Measurements from ENCODE around the gene CAMK2D. TPM values are rescaled to one million over a fixed set of nuclear protein-coding genes. Genes with fewer than 3 reads are reported as not detected.
A peak's percentile ranks its signal among the peaks of the same experiment; 100 is the strongest.
"Not testable (repeated sequence)": the region's sequence is repeated elsewhere in the genome, so short reads cannot be mapped to it uniquely, and the experiment has no call there.

Gene CAMK2D
- total RNA-seq, 1 donor from 2014 or later, result 217 TPM

GRCh38 chr4:113766882-113767281 is 5.3 kb upstream of the CAMK2D start:
- DNase-seq (ENCODE audit: low spot score), result no peak
- intact Hi-C loops (cut with DNase I), result loop anchor here (10.0 kb wide), 1 partner anchor 608 kb away; no protein-coding TSS in a partner anchor

DNA sequence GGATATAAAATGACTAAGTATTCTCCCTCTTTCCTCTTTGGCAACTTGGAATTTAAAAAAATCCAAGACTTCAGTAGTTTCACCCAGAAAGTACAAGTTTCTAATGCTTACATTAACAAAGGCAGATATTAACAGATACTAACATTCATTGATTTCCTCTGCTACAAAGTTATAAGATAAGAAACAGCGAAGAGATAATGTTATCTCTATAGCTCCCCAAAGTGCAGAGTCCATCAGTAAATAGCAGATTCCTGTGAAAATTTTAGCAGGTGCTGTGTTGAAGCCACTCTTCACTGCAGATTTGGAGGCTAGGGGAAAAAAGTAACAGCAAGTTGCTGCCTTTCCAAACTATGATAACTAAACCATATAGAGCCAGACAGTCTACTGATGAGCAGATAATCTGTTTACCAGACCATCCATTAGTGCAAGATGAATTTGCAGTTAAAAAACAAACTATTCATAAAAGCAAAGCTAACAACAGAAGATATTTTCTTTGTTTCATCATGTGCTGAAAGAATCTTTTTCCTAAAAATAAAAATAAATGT is 3.3 kb upstream of the CAMK2D start:
- DNase-seq (ENCODE audit: low spot score), result no peak
- intact Hi-C loops (cut with DNase I), result loop anchor here (5.0 to 10.0 kb wide), 2 partner anchors 317 to 610 kb away; no protein-coding TSS in a partner anchor

GRCh38 chr4:113763923-113764322 is 2.4 kb upstream of the CAMK2D start:
- DNase-seq (ENCODE audit: low spot score), result not testable (repeated sequence)
- intact Hi-C loops (cut with DNase I), result loop anchor here (2.0 to 10.0 kb wide), 3 partner anchors 317 to 611 kb away; no protein-coding TSS in a partner anchor

DNA sequence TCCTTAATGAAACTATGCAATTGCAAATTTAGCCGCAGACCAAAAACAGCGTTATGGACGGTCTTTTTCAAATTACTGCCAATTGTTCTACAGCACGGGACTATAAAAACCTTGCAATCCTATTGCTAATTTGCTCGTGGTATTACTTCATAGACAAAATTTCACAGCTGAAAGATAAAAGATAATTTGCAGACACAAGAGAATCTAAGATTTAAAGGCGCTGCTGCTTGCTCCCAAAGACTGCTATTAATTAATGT is 1.4 kb upstream of the CAMK2D start:
- no peak for DNase-seq (ENCODE audit: low spot score)
- intact Hi-C loops (cut with DNase I), result loop anchor here (2.0 to 10.0 kb wide), 3 partner anchors 316 to 612 kb away; no protein-coding TSS in a partner anchor

DNA sequence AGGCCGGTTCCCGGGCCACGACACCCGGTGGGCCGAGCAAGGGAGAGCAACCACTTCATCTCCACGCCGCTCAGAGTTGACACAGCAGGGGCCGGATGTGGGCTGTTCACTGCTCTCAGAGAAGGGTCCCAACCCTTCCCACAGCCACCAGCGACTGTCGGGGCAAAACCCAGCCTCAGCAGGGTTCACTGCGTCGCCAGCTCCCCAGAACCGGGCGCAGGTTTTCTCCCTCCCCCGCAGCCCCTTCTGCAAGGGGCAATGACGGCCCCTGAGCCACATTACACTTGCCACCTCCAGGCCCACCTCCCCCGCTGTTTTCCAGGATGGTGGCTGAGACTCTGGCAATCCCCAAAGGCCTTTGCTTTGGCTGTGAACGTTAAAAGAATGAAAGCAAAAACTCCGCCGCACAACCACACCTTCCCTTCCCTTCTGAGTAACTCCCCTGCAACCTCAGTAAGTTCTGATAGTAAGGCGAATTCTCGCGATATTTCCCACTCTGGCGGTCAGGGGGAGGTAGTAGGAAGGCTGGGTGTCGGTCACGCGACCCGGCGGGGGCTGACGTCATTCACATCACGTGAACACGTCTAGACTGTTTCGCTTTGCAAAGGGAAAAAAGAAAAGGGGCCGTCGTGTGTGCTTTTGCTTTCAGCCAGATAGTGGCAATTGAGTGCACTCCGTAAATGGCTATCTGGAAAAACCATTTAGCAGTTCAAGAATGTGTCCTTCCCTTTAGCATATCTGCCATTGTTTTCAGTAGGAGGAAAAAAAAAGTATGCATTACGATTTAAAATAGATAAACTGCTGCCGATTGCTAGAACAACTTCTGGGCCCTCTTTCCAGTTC is 869 bp upstream of the CAMK2D start:
- intact Hi-C loops (cut with DNase I), result loop anchor here (2.0 to 10.0 kb wide), 3 partner anchors 315 to 612 kb away; no protein-coding TSS in a partner anchor
- peak; percentile 99 for DNase-seq (ENCODE audit: low spot score)

DNA sequence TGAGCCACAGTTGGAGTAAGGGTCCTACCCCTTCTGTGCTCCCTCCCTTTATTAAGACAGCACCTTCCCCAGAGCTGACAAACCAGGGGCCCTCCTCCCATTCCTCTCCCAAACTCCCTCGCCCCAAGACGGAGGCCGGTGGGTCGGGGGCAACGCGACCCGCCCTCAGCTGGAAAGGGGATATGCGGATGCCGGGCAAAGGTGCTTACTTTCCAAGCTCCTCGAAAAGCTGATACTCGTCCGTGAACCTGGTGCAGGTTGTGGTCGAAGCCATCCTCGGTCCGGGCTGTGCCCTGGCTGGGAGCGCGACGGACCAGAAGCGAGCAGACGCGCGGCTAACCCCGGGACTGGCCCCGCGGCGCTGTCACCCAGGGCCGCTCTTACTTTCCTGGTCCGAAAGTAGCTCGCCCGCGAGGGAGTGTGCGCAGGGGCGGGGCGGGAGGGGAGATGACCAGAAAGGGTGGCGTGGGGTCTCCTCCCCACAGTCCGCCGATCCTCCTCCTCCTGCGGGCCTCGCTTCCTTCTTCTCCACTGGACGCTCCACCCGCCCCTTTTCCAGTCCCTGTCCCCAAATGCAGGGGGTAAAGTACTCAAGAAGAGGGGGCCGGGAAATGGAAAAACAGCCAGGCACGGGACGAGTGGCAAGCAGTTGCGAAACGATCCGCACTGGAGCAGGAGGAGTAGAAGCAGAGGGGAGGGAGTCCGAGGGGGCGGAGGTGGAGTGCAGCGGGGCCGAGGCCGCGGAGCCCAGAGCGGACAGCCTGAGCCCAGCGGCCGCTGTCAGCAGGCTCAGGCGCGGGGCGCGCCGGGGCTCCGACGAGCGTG is 531 bp downstream of the CAMK2D start:
- intact Hi-C loops (cut with DNase I), result loop anchor here (1.0 to 10.0 kb wide), 7 partner anchors 76 to 614 kb away; no protein-coding TSS in a partner anchor
- DNase-seq (ENCODE audit: low spot score), result peak; percentile 90

- DNase-seq (ENCODE audit: low spot score), result no peak
- intact Hi-C loops (cut with DNase I), result loop anchor here (2.0 to 10.0 kb wide), 5 partner anchors 75 to 615 kb away; no protein-coding TSS in a partner anchor
These were observed 1.3 kb downstream of the CAMK2D start for GRCh38 chr4:113760094-113760794.

DNA sequence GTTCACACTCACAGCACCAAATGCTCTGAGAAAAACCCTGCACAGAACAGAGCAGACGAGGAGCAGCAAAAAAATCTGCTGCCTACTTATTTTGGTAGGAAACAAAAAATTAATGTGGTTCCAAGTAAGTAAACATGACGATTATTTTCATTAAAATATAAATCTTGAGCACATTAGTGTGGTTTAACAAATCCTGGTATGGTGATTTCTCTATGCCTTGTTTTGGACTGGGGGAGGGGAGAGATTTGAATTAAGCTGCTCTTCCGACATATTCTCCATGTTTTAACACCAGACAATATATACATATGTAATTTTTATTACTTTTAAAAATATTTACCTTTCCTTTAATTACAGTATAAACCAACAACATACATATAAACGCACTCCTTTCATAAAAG is 1.8 kb downstream of the CAMK2D start:
- intact Hi-C loops (cut with DNase I), result loop anchor here (2.0 to 10.0 kb wide), 5 partner anchors 75 to 615 kb away; no protein-coding TSS in a partner anchor
- DNase-seq (ENCODE audit: low spot score), result no peak

DNA sequence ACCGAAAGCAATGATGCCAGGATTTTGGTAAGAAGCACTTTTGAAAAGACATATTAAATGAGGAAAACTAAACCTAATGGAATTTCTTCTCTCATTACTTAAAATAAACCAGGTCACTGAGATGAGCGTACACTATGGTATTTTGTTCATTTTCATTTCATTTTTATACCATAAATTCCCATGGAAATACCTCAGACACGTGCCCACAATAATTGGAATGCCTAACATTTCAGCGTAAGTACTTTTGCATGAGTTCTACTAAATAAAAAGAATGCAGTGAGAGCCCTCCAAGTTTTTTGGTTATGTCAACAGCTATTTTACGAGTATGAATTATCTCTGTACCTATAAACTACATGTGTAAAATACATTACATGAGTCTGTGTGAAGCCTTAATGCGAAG is 3.2 kb downstream of the CAMK2D start:
- no peak for DNase-seq (ENCODE audit: low spot score)
- intact Hi-C loops (cut with DNase I), result no loop called here

DNA sequence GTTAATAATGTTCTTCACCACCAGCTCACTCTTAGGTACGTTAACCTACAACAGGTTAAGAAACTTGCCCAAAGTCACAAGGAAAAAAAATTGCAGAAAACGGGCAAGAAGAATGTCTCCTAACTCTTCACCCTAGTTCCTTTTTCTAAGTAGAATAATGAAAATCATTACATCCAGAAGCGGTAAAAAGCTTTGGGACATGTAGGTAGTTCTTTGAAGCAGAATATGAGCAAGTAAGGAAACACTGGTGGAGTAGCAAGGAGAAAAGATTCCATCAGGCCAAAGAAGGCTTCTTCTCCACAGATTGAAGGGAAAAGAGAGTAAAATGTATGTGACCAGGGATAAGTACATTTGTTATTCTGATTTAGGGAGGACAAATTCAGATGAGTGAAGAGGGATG is 4.1 kb downstream of the CAMK2D start:
- intact Hi-C loops (cut with DNase I), result no loop called here
- DNase-seq (ENCODE audit: low spot score), result no peak

GRCh38 chr4:113756005-113756410 is 5.5 kb downstream of the CAMK2D start:
- intact Hi-C loops (cut with DNase I), result no loop called here
- DNase-seq (ENCODE audit: low spot score), result no peak

- intact Hi-C loops (cut with DNase I), result no loop called here
- no peak for DNase-seq (ENCODE audit: low spot score)
These were observed 10.8 kb downstream of the CAMK2D start for GRCh38 chr4:113750734-113751133.

- intact Hi-C loops (cut with DNase I), result no loop called here
- no peak for DNase-seq (ENCODE audit: low spot score)
These were observed 11.2 kb downstream of the CAMK2D start for GRCh38 chr4:113750296-113750695.

- no peak for DNase-seq (ENCODE audit: low spot score)
- intact Hi-C loops (cut with DNase I), result no loop called here
These were observed 12.4 kb downstream of the CAMK2D start for GRCh38 chr4:113749178-113749577.

- DNase-seq (ENCODE audit: low spot score), result no peak
- intact Hi-C loops (cut with DNase I), result no loop called here
These were observed 13.6 kb downstream of the CAMK2D start for GRCh38 chr4:113747949-113748348.

DNA sequence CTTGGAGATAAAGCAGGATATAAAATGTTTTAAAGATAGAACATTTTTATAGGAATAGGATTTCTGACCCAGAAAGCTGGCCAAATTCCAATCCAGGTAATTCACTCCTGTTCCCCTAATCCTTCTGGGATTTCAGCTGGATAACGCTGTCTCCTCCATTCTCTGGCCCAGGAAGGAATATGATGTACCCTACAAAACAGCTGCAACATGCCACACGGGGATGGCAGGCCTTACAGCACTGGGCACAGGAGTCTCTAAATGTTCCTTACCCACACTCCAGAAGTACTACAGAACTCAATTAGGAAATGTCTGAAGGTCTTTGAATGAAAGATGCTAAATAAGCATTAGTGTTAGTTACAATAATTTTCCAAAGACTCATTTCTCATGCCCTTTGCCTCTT is 15.8 kb downstream of the CAMK2D start:
- DNase-seq (ENCODE audit: low spot score), result no peak
- intact Hi-C loops (cut with DNase I), result no loop called here

DNA sequence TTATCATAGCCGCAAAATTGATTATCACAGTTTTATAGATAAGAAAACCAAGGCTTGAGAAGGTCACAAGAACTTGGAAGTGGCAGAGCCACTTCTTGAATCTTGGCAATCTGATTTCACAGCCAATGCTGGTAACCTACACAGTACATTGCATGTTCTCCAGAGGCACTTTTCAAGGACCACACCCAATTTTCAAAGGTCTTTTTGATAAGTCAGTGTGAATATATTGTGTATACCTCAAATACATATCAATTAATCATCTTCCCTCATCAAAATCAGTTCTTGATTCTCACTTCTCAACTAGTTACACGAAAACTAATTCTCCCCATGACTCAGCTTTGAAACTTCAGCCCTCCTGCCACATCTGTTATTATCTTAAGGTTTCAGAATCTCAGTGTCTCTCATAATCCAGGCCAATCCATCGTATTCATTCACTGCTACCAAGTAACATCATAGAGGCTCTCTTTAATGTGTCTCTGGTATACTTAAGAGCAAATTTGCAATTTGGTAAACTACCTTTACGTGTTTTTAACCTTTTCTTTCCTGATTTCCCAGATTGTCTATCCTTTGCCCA is 16.8 kb downstream of the CAMK2D start:
- DNase-seq (ENCODE audit: low spot score), result no peak
- intact Hi-C loops (cut with DNase I), result no loop called here

GRCh38 chr4:113743690-113744089 is 17.8 kb downstream of the CAMK2D start:
- intact Hi-C loops (cut with DNase I), result no loop called here
- peak; percentile 47 for DNase-seq (ENCODE audit: low spot score)

GRCh38 chr4:113742643-113743042 is 18.9 kb downstream of the CAMK2D start:
- intact Hi-C loops (cut with DNase I), result no loop called here
- DNase-seq (ENCODE audit: low spot score), result no peak

Measured in cardiac septum (tissue), 1 donor.